ENCODE data around the gene GPR158.

The GPR158 gene

GRCh38 chr10:25383686-25384085, 208.9 kb downstream of the GPR158 start:
- H3K4me3 ChIP-seq (ENCODE audit: control insufficient read depth, low read depth, low read length), result no peak overlapping the region
- no peak for TF ChIP-seq CTCF (IDR thresholded peaks at IDR 0.05; ENCODE audit: control insufficient read depth, insufficient read depth, low read depth, low read length, missing control alignments)
- no peak for DNase-seq (ENCODE audit: low read depth)

- no peak overlapping the region for H3K4me3 ChIP-seq (ENCODE audit: control insufficient read depth, low read depth, low read length)
- TF ChIP-seq CTCF (IDR thresholded peaks at IDR 0.05; ENCODE audit: control insufficient read depth, insufficient read depth, low read depth, low read length, missing control alignments), result no peak
- DNase-seq (ENCODE audit: low read depth), result no peak
These were observed 209.8 kb downstream of the GPR158 start for GRCh38 chr10:25384618-25385017.

- DNase-seq (ENCODE audit: low read depth), result no peak
- H3K4me3 ChIP-seq (ENCODE audit: control insufficient read depth, low read depth, low read length), result no peak overlapping the region
- TF ChIP-seq CTCF (IDR thresholded peaks at IDR 0.05; ENCODE audit: control insufficient read depth, insufficient read depth, low read depth, low read length, missing control alignments), result no peak
These were observed 213.5 kb downstream of the GPR158 start for GRCh38 chr10:25388188-25388861.

GRCh38 chr10:25388862-25389206, 214.0 kb downstream of the GPR158 start:
- no peak overlapping the region for H3K4me3 ChIP-seq (ENCODE audit: control insufficient read depth, low read depth, low read length)
- no peak for TF ChIP-seq CTCF (IDR thresholded peaks at IDR 0.05; ENCODE audit: control insufficient read depth, insufficient read depth, low read depth, low read length, missing control alignments)
- DNase-seq (ENCODE audit: low read depth), result no peak

- TF ChIP-seq CTCF (IDR thresholded peaks at IDR 0.05; ENCODE audit: control insufficient read depth, insufficient read depth, low read depth, low read length, missing control alignments), result no peak
- no peak overlapping the region for H3K4me3 ChIP-seq (ENCODE audit: control insufficient read depth, low read depth, low read length)
- DNase-seq (ENCODE audit: low read depth), result no peak
These were observed 215.9 kb downstream of the GPR158 start for GRCh38 chr10:25390733-25391132.

GRCh38 chr10:25392132-25392531, 217.3 kb downstream of the GPR158 start:
- no peak for TF ChIP-seq CTCF (IDR thresholded peaks at IDR 0.05; ENCODE audit: control insufficient read depth, insufficient read depth, low read depth, low read length, missing control alignments)
- H3K4me3 ChIP-seq (ENCODE audit: control insufficient read depth, low read depth, low read length), result no peak overlapping the region
- DNase-seq (ENCODE audit: low read depth), result no peak

- TF ChIP-seq CTCF (IDR thresholded peaks at IDR 0.05; ENCODE audit: control insufficient read depth, insufficient read depth, low read depth, low read length, missing control alignments), result no peak
- no peak overlapping the region for H3K4me3 ChIP-seq (ENCODE audit: control insufficient read depth, low read depth, low read length)
- no peak for DNase-seq (ENCODE audit: low read depth)
These were observed 218.8 kb downstream of the GPR158 start for GRCh38 chr10:25393621-25394020.

All from AG09309 (cell line).